Esophagus muscularis mucosa (tissue), 3 donors: ENCODE measurements around the gene GLMN.

Source experiments
- POLR2AphosphoS5 ChIP-seq, 2 donors: sonication (generic); formaldehyde crosslinking; IDR thresholded peaks; one replicate each; pipeline ENCODE4 v1.6.1; 2017; ENCODE audit warnings: antibody characterized with exemption in 2 of 2
- TF ChIP-seq, protein P1 (sequence below), 3 experiments: fragments of 200-600 bp in 2 of 3; fragments of 450-650 bp in 1 of 3; sonication (generic) in 2 of 3; IDR thresholded peaks; one replicate each; pipeline ENCODE4 v1.5.1; 2017 to 2019; ENCODE audit warnings: antibody characterized with exemption in 3 of 3, mild to moderate bottlenecking in 2 of 3, moderate library complexity in 1 of 3

DNA sequence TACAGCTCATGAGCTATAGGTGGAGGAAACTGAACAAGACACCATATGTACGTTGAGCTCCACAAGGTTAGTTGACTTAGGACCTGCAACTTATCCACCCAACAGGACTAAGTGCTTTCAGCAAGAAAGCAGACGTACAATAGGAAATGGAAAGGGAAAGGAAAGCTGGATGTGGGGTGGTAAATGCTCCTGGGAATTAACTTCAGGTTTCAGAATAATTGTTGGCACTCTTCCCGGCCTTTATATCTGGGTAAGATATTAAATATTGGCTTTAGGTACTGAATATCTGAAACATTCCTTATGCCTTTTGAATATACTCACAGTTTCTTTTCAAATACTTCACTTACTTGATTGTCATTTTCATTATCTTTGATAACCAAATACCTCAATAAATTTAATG is 36.3 kb downstream of the GLMN start:
- TF ChIP-seq, protein P1, sequence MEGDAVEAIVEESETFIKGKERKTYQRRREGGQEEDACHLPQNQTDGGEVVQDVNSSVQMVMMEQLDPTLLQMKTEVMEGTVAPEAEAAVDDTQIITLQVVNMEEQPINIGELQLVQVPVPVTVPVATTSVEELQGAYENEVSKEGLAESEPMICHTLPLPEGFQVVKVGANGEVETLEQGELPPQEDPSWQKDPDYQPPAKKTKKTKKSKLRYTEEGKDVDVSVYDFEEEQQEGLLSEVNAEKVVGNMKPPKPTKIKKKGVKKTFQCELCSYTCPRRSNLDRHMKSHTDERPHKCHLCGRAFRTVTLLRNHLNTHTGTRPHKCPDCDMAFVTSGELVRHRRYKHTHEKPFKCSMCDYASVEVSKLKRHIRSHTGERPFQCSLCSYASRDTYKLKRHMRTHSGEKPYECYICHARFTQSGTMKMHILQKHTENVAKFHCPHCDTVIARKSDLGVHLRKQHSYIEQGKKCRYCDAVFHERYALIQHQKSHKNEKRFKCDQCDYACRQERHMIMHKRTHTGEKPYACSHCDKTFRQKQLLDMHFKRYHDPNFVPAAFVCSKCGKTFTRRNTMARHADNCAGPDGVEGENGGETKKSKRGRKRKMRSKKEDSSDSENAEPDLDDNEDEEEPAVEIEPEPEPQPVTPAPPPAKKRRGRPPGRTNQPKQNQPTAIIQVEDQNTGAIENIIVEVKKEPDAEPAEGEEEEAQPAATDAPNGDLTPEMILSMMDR (IDR thresholded peaks at IDR 0.05) = no peak
- TF ChIP-seq POLR2AphosphoS5 (IDR thresholded peaks at IDR 0.05) = no peak
